ENCODE data around the gene CRLF2.
A peak's percentile ranks its signal among the peaks of the same experiment; 100 is the strongest.
"Not testable (repeated sequence)": the region's sequence is repeated elsewhere in the genome, so short reads cannot be mapped to it uniquely, and the experiment has no call there.

Gene CRLF2

DNA sequence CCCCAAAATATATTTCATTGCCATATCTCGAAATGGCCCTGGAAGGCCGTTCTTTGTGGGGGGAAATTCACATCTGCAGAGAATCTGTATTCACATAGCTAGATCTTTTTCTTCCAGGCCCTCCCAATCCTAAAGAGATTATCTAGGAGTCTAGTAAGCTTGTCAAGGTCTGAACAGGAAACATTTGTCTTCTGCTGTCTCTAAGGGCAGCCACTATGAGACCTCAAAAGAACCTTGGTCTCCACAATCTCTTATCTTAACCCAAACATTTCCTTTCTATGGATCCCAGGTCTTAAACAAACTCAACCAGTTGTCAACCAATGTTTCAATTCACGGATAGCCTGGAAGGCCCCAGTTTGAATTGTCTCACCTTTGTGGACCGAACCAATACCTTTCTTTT is 45.0 kb downstream of the CRLF2 start:
- DNase-seq (ENCODE audit: low spot score) = no peak

DNA sequence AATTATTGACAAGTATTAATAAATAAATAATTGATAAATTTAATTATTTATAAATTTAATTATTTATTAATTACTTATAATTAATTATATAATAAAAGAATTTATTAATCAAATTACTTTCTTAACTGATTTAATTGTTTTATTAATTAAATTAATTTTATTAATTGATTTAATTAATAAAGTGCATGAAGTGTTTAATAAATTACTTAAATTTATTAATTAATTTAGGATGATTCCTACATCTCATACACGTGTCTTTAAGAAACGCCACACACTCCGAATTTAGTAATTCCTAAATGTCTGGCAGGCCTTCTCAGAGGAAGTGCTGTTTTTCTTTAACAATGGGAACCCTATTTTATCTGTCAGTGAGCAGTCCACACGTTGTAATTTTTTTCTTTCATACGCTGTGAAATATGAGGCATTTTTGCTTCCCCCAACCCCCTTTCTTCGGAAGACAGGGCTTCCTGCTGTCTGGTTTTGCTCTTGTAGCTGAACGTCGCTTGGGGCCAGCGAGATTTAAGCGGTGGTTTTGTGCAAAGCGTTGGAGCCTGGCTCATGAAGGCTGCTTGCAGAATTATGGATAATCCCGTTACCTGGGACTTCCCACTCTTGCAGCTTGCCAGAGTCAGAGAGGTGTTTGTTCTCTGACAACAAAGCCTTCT is 46.8 kb downstream of the CRLF2 start:
- DNase-seq (ENCODE audit: low spot score) = peak; percentile 68

DNA sequence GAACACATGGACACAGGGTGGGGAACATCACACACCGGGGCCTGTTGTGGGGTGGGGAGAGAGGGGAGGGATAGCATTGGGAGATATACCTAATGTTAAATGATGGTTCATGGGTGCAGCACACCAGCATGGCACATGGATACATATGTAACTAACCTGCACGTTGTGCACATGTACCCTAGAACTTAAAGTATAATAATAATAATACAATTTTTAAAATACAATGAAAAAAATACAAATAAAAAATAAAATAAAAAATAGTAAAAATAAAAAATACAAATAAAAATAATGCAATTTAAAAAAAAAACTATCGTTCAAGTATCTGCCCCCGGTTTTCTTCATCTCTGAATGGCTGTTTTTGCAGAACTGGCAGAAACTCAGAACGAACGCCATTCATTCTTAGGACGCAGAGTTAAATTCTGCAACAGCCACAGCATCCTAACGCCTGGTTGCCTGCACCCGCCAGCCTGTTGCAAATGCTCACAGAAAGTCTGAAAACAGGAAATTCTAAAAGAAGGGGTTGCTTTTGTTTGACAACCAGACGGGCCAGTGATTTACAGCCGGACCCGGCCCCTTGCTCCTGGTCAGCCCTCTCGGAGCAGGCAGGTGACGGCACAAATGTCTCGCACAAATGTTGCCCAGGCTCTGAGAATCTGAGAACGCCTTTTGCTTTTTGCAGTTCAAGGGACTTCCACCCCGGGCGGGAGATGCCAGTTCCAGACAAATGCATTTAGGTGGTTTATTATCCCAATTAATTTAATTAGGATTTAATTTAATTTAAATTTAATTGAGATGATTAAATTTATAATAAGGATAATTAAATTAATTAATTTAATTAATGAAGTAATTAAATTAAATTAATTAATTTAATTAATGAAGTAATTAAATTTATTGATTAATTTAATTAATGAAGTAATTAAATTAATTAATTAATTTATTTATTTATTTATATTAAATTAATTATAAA is 47.8 kb downstream of the CRLF2 start:
- peak; percentile 76 for DNase-seq (ENCODE audit: low spot score)

DNA sequence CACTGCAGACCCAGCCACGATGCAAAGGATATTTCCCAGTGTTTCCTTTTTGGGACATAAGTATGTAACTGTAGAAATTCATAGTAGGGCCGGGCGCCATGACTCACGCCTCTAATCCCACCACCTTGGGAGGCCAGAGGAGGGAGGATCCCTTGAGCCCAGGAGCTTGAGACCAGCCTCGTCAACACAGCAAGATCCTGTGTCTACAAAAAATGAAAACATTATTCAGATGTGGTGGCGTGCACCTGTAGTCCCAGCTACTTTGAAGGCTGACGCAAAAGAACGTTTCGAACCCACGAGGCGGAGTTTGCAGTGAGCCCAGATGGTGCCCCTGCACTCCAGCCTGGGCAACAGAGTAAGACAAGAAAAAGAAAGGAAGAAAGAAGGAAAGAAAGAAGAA is 49.2 kb downstream of the CRLF2 start:
- DNase-seq (ENCODE audit: low spot score) = no peak

DNA sequence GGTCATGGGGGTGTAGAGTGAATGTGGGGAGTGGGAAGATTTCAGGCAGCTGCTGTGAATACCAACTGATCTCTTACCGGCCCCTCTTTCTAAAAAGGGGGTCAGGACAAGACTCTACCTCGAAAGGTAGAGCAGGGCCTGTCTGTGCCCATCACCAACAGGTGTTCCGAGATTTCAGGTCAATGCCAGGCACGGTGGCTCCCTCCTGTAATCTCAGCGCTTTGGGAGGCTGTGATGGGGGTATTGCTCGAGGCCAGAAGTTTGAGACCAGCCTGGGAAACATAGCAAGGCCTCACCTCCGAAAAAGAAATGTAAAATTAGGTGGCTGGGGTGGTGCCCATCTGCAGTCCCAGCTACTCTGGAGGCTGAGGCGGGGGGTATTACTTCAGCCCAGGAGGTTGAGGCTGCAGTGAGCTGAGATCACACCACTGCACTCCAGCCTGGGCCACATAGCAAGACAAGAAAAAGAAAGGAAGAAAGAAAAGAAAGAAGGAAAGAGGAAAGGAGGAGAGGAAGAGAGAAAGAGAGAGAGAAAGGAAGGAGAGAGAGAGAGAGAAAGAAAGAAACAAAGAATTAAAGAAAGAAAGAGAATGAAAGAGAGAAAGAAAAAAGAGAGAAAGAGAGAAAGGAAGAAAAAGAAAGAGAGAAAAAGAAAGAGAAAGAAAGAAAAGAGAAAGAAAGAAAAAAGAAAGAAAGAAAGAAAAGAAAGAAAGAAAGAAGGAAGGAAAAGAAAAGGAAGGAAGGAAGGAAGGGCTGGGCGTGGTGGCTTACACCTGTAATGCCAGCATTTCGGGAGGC is 50.1 kb downstream of the CRLF2 start:
- DNase-seq (ENCODE audit: low spot score) = no peak

DNA sequence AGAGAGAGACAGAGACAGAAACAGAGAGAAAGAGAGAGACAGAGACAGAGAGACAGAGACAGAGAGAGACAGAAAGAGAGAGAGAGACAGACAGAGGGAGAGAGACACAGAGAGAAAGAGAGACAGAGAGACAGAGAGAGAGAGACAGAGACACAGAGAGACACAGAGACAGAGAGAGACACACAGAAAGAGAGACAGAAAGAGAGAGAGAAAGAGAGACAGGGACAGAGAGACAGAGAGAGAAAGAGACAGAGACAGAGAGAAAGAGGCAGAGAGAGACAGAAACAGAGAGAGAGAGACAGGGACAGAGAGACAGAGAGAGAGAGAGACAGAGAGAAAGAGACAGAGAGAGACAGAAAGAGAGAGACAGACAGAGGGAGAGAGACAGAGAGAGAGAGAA is 52.9 kb downstream of the CRLF2 start:
- DNase-seq (ENCODE audit: low spot score) = no peak

DNA sequence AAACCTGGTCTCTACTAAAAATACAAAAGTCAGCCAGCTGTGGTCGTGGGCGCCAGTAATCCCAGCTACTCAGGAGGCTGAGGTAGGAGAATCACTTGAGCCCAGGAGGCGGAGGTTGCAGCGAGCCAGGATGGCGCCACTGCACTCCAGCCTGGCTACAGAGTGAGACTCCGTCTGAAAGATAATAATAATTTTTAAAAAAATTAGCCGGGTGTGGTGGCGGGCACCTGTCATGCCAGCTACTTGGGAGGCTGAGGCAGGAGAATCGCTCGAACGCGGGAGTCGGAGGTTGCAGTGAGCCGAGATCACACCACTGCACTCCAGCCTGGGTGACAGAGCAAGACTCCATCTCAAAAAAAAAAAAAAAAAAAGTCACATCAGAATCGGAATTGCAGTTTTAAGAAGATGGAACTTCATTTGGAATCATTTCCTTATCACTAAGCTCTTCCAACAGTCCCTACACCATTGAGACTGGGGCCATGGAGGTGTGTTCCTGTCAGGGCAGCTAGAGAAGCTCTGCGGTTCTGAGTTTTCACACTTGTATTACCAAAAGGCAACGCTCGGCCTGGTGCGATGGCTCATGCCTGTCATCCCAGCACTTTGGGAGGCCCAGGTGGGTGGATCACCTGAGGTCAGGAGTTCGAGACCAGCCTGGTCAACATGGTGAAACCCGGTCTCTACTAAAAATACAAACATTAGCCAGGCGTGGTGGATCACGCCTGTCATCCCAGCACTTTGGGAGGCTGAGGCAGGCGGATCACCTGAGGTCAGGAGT is 55.6 kb downstream of the CRLF2 start:
- not testable (repeated sequence) for DNase-seq (ENCODE audit: low spot score)

DNA sequence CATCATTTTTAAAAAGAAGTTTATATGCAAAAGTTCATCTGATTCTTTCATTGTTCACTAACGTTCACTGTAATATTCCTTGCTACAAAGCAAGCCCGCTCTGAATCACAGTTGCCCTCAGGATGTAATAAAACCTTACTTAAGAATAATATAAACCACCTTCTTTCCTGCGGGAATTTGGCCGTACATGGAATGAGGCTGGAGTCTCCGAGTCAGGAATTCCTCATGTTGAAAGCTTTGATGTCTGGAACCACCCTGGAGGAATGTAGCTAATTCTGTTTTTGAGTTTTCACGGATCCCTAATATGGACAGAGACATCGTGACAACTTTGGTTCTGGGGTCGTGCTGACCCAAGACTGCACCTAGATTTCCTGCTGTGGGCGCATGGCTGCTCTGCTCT is 58.5 kb downstream of the CRLF2 start:
- DNase-seq (ENCODE audit: low spot score) = no peak

DNA sequence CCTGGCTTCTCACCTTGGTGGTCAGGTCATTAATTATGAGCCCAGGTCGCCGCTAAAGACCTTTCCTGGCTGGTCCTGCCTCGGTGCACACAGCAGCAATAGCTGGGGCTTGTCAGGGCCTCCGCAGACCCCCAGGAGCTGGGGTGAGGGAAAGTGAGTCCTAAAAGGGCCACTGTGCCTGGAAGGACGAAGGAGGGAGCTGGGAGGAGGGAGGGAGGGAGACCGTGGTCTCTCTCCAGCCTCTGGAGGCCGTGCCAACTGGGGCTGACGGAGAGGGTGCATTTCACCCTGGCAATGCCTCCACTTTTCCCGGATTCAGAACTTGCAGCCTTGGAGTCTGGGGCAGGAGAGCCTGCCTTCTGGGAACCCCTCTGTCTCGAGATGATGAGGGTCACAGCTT is 60.4 kb downstream of the CRLF2 start:
- DNase-seq (ENCODE audit: low spot score) = no peak

DNA sequence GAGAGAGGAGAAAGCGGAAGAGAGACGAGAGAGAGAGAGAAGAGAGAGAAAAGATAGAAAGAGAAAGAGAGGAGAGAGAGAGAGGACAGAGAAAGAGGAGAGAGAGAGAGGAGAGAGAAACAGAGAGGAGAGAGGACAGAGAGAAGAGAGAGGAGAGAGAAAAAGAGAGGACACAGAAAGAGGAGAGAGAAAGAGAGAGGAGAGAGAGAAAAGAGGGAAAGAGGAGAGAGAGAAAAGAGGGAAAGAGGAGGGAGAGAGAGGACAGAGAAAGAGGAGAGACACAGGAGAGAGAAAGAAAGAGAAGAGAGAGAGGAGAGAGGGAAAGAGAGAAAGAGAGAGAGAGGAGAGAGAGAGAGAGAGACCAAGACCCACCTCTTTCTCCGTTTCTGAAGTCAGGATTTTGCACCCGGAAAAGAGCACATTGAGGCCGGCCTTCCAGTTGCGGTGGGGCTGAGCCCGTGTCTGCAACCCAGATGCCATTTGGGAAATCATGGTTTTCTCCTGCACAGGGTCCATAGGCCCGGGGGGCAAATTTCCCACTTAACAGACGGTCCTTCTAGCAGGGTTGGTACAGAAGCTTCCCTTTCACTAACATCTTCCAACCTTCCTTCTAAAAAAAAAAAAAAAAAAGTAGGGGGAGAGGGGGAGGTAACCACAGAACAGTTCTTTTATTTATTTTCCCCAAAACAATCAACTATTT is 60.9 kb downstream of the CRLF2 start:
- DNase-seq (ENCODE audit: low spot score) = no peak

DNA sequence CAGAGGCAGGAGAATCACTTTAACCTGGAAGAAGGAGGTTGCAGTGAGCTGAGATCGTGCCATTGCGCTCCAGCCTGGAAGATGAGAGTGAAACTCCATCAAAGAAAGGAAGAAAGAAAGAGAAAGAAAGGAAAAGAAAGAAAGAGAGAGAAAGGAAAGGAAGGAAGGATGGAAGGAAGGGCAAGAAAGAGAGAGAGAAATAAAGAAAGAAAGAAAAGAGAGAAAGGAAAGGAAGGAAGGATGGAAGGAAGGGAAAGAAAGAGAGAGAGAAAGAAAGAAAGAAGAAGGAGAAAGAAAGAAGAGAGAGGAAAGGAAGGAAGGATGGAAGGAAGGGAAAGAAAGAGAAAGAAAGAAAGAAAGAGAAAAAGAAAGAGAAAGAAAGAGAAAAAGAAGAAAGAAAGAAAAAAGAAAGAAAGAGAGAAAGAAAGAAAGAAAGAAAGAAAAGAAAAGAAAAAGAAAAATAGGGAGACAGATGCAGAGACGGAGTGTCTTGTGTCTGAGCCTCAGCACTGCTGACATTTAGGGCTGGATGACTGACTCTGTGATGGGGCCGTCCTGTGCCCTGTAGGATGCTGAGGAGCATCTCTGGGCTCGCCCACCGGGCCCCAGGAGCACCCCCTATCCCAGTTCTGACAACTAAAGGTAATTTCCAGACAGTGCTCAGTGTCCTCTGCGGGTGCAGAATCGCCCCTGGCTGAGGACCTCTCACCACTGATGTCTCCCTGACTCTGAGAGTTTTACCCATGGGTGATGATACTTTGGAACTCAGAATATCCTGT is 61.7 kb downstream of the CRLF2 start:
- DNase-seq (ENCODE audit: low spot score) = no peak

DNA sequence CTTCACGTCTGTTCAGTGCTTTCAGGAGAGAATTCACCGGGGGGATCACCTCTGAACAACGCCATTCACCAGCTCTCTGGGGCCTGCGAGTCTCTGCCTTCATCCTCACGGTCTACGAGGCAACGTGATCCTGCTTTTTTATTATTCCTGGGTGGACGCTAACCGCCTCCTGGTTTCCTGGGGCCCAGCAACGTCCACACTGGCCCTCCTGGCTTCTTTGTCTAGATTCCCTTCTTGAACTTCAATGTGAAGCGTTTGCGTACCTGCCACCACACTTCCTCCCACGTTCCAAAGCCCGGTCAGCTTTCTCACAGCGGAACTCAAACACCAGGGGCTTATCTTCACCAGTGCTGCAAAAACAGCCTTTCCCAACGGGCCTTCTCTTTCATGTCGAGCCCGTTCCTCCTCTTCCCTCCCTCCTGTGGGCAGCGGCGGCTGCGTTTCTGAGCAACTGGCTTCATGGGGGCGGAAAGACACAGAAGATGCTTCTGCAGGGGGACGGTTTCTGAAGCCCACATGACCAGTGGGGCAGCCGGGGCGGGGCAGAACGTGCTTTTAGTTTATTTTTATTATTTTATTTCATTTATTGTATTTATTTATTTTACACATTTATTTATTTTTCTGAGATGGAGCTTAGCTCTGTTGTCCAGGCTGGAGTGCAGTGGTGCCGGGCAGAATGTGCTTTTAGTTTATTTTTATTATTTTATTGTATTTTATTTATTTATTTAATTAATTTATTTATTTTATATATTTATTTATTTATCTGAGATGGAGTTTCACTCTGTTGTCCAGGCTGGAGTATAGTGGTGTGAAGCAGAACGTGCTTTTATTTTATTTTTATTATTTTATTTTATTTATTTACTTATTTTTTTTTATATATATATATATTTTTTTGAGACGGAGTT is 64.6 kb downstream of the CRLF2 start:
- no peak for DNase-seq (ENCODE audit: low spot score)

DNA sequence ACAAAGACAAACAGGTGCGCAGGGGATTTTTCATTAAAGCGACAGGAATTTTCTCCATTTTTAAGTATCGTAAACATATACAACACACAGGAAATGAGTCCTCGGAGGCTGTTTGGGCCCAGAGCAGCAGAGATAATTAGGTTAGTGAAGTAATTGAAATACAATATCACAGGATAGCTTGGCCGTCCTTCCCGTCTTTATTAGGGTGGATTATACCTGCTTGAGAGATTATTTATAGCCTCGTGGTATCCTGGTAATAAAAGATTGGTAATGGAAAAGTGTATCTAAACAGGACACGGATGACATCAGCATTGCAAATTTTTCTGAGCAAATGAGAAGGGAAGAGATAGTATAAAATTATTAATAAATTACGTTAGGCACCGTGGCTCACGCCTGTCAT is 68.2 kb downstream of the CRLF2 start:
- no peak for DNase-seq (ENCODE audit: low spot score)

Measured in left forelimb (tissue), 1 donor.